ENCODE measurements around the gene DNM3.

DNA sequence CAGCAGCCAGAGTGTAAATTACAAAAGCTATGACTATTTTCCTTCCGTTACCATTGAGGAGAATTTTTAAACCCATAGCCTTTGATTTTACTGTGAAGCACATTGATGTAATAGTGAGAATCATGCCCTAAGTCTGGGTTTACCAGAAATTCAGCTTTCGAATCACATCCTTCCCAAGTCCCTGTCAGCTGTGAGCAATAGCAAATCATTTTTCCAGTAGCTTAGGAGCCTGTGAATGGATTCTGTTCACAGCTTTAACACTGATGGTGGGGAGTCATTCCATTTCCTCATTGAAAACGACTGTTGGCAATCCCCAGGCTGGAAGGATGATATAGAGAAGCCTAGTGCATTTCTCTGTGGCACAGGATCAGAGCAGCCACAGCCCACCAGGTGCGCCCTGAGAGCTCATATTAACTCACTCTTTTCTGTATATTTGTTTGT, 497.0 kb downstream of the DNM3 start:
- TF ChIP-seq, protein P1, sequence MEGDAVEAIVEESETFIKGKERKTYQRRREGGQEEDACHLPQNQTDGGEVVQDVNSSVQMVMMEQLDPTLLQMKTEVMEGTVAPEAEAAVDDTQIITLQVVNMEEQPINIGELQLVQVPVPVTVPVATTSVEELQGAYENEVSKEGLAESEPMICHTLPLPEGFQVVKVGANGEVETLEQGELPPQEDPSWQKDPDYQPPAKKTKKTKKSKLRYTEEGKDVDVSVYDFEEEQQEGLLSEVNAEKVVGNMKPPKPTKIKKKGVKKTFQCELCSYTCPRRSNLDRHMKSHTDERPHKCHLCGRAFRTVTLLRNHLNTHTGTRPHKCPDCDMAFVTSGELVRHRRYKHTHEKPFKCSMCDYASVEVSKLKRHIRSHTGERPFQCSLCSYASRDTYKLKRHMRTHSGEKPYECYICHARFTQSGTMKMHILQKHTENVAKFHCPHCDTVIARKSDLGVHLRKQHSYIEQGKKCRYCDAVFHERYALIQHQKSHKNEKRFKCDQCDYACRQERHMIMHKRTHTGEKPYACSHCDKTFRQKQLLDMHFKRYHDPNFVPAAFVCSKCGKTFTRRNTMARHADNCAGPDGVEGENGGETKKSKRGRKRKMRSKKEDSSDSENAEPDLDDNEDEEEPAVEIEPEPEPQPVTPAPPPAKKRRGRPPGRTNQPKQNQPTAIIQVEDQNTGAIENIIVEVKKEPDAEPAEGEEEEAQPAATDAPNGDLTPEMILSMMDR (optimal IDR thresholded peaks at IDR 0.05 in 1 of 3, IDR thresholded peaks at IDR 0.05 in 1 of 3, conservative IDR thresholded peaks at IDR 0.05 in 1 of 3; ENCODE audit: extremely low read depth in 1 of 3, insufficient read depth in 2 of 3, low read length in 3 of 3) = no peak
- TF ChIP-seq EZH2 (IDR thresholded peaks at IDR 0.05; ENCODE audit: low read length) = no peak
